ENCODE data around the gene SLC19A2. TPM values are rescaled to one million over a fixed set of nuclear protein-coding genes. Genes with fewer than 3 reads are reported as not detected.

SLC19A2 gene
- polyA plus RNA-seq, 2 of the 4 experiments (the other 2 are of a cell fraction): 5.2 to 13.3 TPM

GRCh38 chr1:169529068-169529642, 43.4 kb upstream of the SLC19A2 start:
- peak overlapping the region; percentile 35; the same call in 2 of the 3 replicates for H3K4me2 ChIP-seq
- WGBS (ENCODE audit: missing lambda C conversion rate): 37% methylated on average over 3 of the region's 3 CpGs
- POLR2A ChIA-PET: interaction anchor here (1.1 kb wide), 1 partner anchor 43 kb away, joined by 6 read pairs; the partner anchor contains the start of gene SLC19A2
- CTCF ChIA-PET: no interaction called here
- TF ChIP-seq RAD21 (conservative IDR thresholded peaks at IDR 0.05 in 1 of 2, IDR thresholded peaks at IDR 0.05 in 1 of 2): no peak
- DNase-seq (ENCODE audit: low read depth in 1 of 2, low spot score in 1 of 2) (no peak), ATAC-seq (0 out of 6 replicates have a peak, but pooled peaks of 1 of the 2 experiments have one; percentile 34), FAIRE-seq (no peak)
- H3K9me3 ChIP-seq: no peaks in the 10 kb centered on the region
- H3K4me3 ChIP-seq: no peak overlapping the region
- no peak overlapping the region for H3K27ac ChIP-seq
- peaks cover 8% of the 10 kb centered on the region for H3K4me1 ChIP-seq

GRCh38 chr1:169528215-169529067, 42.7 kb upstream of the SLC19A2 start:
- ChIA-PET CTCF (interaction anchor here (1.1 kb wide), 1 partner anchor 42 kb away, joined by 3 read pairs; the partner anchor contains the start of gene SLC19A2), POLR2A (interaction anchor here (1.1 kb wide), 1 partner anchor 43 kb away, joined by 6 read pairs; the partner anchor contains the start of gene SLC19A2)
- H3K9me3 ChIP-seq: no peaks in the 10 kb centered on the region
- no peak overlapping the region for H3K4me3 ChIP-seq
- no peak overlapping the region for H3K27ac ChIP-seq
- H3K4me1 ChIP-seq: peaks cover 8% of the 10 kb centered on the region
- 0 out of 3 replicates have a peak overlapping the region, but pooled peaks have one; percentile 35 for H3K4me2 ChIP-seq
- ATAC-seq (no peak), DNase-seq (ENCODE audit: low read depth in 1 of 2, low spot score in 1 of 2) (no peak), FAIRE-seq (no peak)
- 64% methylated on average over 9 of the region's 9 CpGs for WGBS (ENCODE audit: missing lambda C conversion rate)
- TF ChIP-seq, protein P1, sequence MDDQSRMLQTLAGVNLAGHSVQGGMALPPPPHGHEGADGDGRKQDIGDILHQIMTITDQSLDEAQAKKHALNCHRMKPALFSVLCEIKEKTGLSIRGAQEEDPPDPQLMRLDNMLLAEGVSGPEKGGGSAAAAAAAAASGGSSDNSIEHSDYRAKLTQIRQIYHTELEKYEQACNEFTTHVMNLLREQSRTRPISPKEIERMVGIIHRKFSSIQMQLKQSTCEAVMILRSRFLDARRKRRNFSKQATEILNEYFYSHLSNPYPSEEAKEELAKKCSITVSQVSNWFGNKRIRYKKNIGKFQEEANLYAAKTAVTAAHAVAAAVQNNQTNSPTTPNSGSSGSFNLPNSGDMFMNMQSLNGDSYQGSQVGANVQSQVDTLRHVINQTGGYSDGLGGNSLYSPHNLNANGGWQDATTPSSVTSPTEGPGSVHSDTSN (IDR thresholded peaks at IDR 0.05): no peak
- TF ChIP-seq CHD2 (IDR thresholded peaks at IDR 0.05; ENCODE audit: low read length, partially characterized antibody) (no peak), HES2 (IDR thresholded peaks at IDR 0.05) (no peak), EP300 (IDR thresholded peaks at IDR 0.05) (no peak), USF2 (IDR thresholded peaks at IDR 0.05) (no peak), CBX2 (IDR thresholded peaks at IDR 0.05; ENCODE audit: borderline replicate concordance, low read depth) (no peak), FOSB (CRISPR knock-in tag; IDR thresholded peaks at IDR 0.05) (no peak), HEYL (CRISPR knock-in tag; IDR thresholded peaks at IDR 0.05) (no peak)

DNA sequence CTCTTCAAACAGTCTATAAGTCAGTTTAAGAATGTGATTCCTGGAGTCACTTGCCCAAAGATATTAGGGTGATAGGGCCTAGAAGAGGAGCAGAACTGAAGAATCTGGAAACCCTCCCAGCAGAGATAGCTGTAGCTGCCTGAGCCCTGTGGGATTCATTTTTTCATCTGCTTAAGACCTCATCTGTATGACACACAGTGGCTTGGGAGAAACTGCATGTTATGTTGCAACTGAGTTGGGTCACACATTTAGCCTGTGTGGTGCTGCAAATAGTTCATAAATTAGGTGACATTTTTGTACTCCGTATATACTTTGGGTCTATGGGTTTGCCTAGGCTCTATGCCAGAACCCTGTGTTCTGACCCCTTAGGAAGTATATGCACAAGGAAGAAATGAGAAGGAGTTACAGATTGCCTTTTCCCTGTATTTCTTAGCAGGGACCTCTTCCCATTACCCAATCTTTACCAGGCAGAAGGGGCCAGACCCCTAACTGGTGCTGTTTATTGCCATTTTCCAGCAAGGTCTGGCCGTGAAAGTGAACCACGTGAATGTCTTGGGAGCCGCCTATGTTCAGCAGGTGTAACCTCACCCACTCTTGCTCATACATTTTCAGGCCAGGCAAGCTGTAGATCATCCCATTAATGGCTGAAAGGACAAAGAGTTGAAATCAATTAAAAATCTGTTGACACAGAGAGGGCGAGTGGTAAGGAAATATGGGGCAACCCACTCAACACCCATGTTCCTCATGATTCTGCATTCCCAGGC, 41.9 kb upstream of the SLC19A2 start:
- no peak for TF ChIP-seq HOXB13 (CRISPR knock-in tag; IDR thresholded peaks at IDR 0.05; ENCODE audit: low read depth)
- TF ChIP-seq CHD2 (IDR thresholded peaks at IDR 0.05; ENCODE audit: low read length, partially characterized antibody): no peak
- WGBS (ENCODE audit: missing lambda C conversion rate): 91% methylated on average over 5 of the region's 5 CpGs
- FAIRE-seq (no peak), ATAC-seq (0 out of 6 replicates have a peak, but pooled peaks of 1 of the 2 experiments have one; percentile 39), DNase-seq (ENCODE audit: low read depth in 1 of 2, low spot score in 1 of 2) (no peak)
- no peak overlapping the region for H3K27ac ChIP-seq
- H3K9me3 ChIP-seq: no peaks in the 10 kb centered on the region
- CTCF ChIA-PET: interaction anchor here (1.1 kb wide), 1 partner anchor 41 kb away, joined by 3 read pairs; the partner anchor contains the start of gene SLC19A2
- peaks cover 8% of the 10 kb centered on the region for H3K4me1 ChIP-seq
- no peak overlapping the region for H3K4me3 ChIP-seq
- POLR2A ChIA-PET: no interaction called here
- no peak overlapping the region for H3K4me2 ChIP-seq

- H3K4me2 ChIP-seq: no peak overlapping the region
- H3K9me3 ChIP-seq: no peaks in the 10 kb centered on the region
- no peak for FAIRE-seq
- 77% methylated on average over 3 of the region's 3 CpGs for WGBS (ENCODE audit: missing lambda C conversion rate)
- no peak for ATAC-seq
- H3K4me3 ChIP-seq: no peak overlapping the region
- no peak overlapping the region for H3K27ac ChIP-seq
- POLR2A ChIA-PET: no interaction called here
- no peak for DNase-seq (ENCODE audit: low read depth in 1 of 2, low spot score in 1 of 2)
- peaks cover 8% of the 10 kb centered on the region for H3K4me1 ChIP-seq
- CTCF ChIA-PET: no interaction called here
- TF ChIP-seq PHF8 (IDR thresholded peaks at IDR 0.05; ENCODE audit: borderline replicate concordance, low read depth): no peak
- TF ChIP-seq EHMT2 (IDR thresholded peaks at IDR 0.05; ENCODE audit: low read depth): no peak
- no peak for TF ChIP-seq RCOR1 (IDR thresholded peaks at IDR 0.05; ENCODE audit: low read depth, low read length)
- TF ChIP-seq, protein P2, sequence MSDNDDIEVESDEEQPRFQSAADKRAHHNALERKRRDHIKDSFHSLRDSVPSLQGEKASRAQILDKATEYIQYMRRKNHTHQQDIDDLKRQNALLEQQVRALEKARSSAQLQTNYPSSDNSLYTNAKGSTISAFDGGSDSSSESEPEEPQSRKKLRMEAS (IDR thresholded peaks at IDR 0.05): no peak
- TF ChIP-seq ZNF302 (CRISPR knock-in tag; IDR thresholded peaks at IDR 0.05): no peak
- no peak for TF ChIP-seq ZFP36 (IDR thresholded peaks at IDR 0.05; ENCODE audit: borderline replicate concordance, partially characterized antibody)
- no peak for TF ChIP-seq CBX2 (IDR thresholded peaks at IDR 0.05; ENCODE audit: borderline replicate concordance, low read depth)
- TF ChIP-seq RARB (CRISPR knock-in tag; IDR thresholded peaks at IDR 0.05): no peak
- TF ChIP-seq KDM1A (IDR thresholded peaks at IDR 0.05; ENCODE audit: low read depth): no peak
- TF ChIP-seq SREBF2 (IDR thresholded peaks at IDR 0.05): no peak
- TF ChIP-seq, protein P3, sequence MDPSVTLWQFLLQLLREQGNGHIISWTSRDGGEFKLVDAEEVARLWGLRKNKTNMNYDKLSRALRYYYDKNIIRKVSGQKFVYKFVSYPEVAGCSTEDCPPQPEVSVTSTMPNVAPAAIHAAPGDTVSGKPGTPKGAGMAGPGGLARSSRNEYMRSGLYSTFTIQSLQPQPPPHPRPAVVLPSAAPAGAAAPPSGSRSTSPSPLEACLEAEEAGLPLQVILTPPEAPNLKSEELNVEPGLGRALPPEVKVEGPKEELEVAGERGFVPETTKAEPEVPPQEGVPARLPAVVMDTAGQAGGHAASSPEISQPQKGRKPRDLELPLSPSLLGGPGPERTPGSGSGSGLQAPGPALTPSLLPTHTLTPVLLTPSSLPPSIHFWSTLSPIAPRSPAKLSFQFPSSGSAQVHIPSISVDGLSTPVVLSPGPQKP (IDR thresholded peaks at IDR 0.05; ENCODE audit: low read depth, low read length): no peak
- no peak for TF ChIP-seq ESRRA (IDR thresholded peaks at IDR 0.05; ENCODE audit: borderline replicate concordance, low read length)
- TF ChIP-seq, protein P1 (IDR thresholded peaks at IDR 0.05): no peak
Measured at GRCh38 chr1:169527001-169527400, 41.3 kb upstream of the SLC19A2 start.

All from A549 (cell line).